Activated CD4-positive, alpha-beta T cell treated with anti-CD3 and anti-CD28 coated beads for 36 hours (primary cell): ENCODE measurements around the gene SVIP. TPM values are rescaled to one million over a fixed set of nuclear protein-coding genes. Genes with fewer than 3 reads are reported as not detected.

Experiments used
- ATAC-seq: fragments of 200-7000 bp; cut with Tn5 transposase; one replicate; pipeline ENCODE4 v1.10.0; 2021; ENCODE audit warnings: mild to moderate bottlenecking, moderate library complexity
- CTCF ChIA-PET: fragments of 350-600 bp; sonication (Branson Sonifier 250); formaldehyde crosslinking; loops from one replicate; lab custom pipeline; 2021; ENCODE audit warnings: antibody characterized with exemption; lab: Charles Lee
- POLR2A ChIA-PET: fragments of 350-600 bp; sonication (Branson Sonifier 250); formaldehyde crosslinking; loops from one replicate; lab custom pipeline; 2021; ENCODE audit warnings: antibody characterized with exemption, inconsistent platforms; lab: Charles Lee
- DNase-seq: peaks from one replicate; pipeline ENCODE4 v3.0.0-alpha.2; 2020
- H3K27ac Mint-ChIP-seq: one replicate; pipeline ENCODE4 v1.8.0; 2021; ENCODE audit warnings: mixed read lengths
- H3K27me3 Mint-ChIP-seq: one replicate; pipeline ENCODE4 v1.8.0; 2021; ENCODE audit warnings: mixed read lengths
- H3K36me3 Mint-ChIP-seq: one replicate; pipeline ENCODE4 v1.8.0; 2021; ENCODE audit warnings: low read depth, mixed read lengths
- H3K4me1 Mint-ChIP-seq: one replicate; pipeline ENCODE4 v1.8.0; 2021; ENCODE audit warnings: mixed read lengths
- H3K4me3 Mint-ChIP-seq: one replicate; pipeline ENCODE4 v1.8.0; 2021; ENCODE audit warnings: mild to moderate bottlenecking, moderate library complexity, mixed read lengths
- H3K9me3 Mint-ChIP-seq: one replicate; pipeline ENCODE4 v1.8.0; 2021; ENCODE audit warnings: low read depth, mixed read lengths
- intact Hi-C, 2 experiments: fragments of 100-400 bp; cut with DNase I in 1 of 2; cut with micrococcal nuclease in 1 of 2; formaldehyde crosslinking; loops; one replicate each; pipeline versions ENCODE4 v1.14.2 to v1.15.1; 2022 to 2024; cut with DNase I, micrococcal nuclease
- total RNA-seq, 2 experiments: library from RNA; stranded (reverse); gene quantifications; one replicate each; pipeline ENCODE4 v1.2.3, GENCODE V29; 2021

SVIP gene
- 10 to 100 TPM; 47.4 to 69.9 TPM for total RNA-seq

DNA sequence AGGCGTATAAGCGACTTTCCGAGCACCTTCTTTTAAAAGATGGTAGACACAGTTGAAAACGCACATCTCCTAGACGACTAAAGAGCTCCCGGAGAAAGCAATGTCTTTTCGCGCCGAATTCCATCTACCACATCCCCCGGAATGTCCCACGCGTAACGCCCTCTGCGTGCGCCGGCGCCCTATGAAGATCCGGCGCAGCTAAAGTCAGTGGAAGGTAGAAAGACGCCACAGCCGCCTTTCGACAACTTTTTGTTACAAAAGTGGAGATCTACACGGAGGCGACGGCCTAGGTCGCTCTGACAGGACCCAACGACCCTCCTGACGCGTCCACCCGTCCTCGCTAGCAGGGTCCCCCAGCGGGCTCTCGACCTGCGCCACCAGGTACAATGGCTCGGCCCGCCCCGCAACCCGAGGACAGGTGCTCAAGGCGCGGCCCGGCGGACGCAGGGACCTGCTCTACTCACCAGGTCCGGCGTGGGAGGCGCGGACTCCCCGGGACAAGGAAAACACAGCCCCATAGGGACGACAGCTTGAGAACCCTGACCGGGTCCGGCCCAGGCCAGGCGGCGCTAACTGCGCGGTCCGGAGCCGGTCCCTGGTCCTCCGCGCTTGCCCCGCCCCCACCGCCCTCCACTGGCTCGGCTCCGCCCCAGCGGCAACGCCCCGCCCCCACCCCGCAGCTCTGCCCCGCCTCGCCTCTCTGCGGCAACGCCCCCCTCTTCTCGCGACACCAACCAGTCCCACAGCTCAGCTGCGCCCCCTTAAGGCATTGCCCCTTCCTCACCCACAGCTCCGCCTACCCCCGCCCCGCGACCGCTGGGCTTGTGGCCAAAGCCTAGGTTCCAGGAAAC lies at the start of gene SVIP:
Gene SVIP, minus strand, starts transcription at position 571 of the 851 bp plus-strand sequence. Its CDS starts 53 bp downstream, at position 518.
- intact Hi-C loops = loop anchor here (1.0 to 2.0 kb wide), 3 partner anchors 127 to 205 kb away; partner anchors contain the start of gene FANCF (in 2 of the 2)
- ATAC-seq (peak; percentile 92), DNase-seq (peak; percentile 97)
- peaks cover 21% of the 10 kb centered on the region for H3K36me3 Mint-ChIP-seq
- H3K27me3 Mint-ChIP-seq = no peaks in the 10 kb centered on the region
- peak within 1 kb of the TSS; percentile 85 for H3K27ac Mint-ChIP-seq
- peaks cover 12% of the 10 kb centered on the region for H3K4me1 Mint-ChIP-seq
- no peaks in the 10 kb centered on the region for H3K9me3 Mint-ChIP-seq
- H3K4me3 Mint-ChIP-seq = peak within 1 kb of the TSS; percentile 89
- ChIA-PET CTCF (interaction anchor here (0.7 to 1.4 kb wide), 10 partner anchors 14 to 206 kb away, joined by 3 to 6 read pairs (median 3); partner anchors contain the start of gene FANCF), POLR2A (interaction anchor here (0.7 to 1.7 kb wide), 3 partner anchors 8 to 32 kb away, joined by 3 to 4 read pairs (median 3); no protein-coding TSS in a partner anchor)

GRCh38 chr11:22878604-22879003 lies 49.0 kb upstream of the SVIP start:
- Mint-ChIP-seq H3K4me3 (no peak overlapping the region), H3K9me3 (no peaks in the 10 kb centered on the region), H3K27me3 (no peaks in the 10 kb centered on the region), H3K27ac (no peak overlapping the region), H3K4me1 (no peaks in the 10 kb centered on the region), H3K36me3 (no peaks in the 10 kb centered on the region)
- no peak for DNase-seq
- CTCF ChIA-PET = no interaction called here
- ATAC-seq = no peak
- POLR2A ChIA-PET = no interaction called here
- intact Hi-C loops = loop anchor here in 1 of 2 experiments (10.0 kb wide), 1 partner anchor 236 kb away; no protein-coding TSS in a partner anchor

DNA sequence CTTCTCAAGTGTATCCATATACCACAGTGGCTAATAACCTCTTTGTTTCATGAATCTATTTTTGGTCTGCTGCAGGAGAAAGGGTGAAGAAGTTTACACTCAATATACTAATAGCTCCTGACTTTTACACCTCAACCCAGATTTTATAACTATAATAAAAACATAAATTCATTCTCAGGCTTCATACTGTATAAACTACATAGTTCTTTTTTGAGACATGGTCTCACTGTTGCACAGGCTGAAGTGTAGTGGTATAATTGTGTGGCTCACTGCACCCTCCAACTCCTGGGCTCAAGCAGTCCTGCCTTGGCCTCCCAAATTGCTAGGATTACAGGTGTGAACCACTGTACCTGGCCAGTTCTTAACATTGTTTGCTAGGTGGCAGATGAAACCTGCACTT lies 48.4 kb upstream of the SVIP start:
- no peak for DNase-seq
- intact Hi-C loops = loop anchor here in 1 of 2 experiments (10.0 kb wide), 1 partner anchor 237 kb away; no protein-coding TSS in a partner anchor
- no peaks in the 10 kb centered on the region for H3K27me3 Mint-ChIP-seq
- no peaks in the 10 kb centered on the region for H3K9me3 Mint-ChIP-seq
- POLR2A ChIA-PET = no interaction called here
- no peak for ATAC-seq
- no peak overlapping the region for H3K27ac Mint-ChIP-seq
- H3K36me3 Mint-ChIP-seq = no peaks in the 10 kb centered on the region
- CTCF ChIA-PET = no interaction called here
- H3K4me1 Mint-ChIP-seq = no peaks in the 10 kb centered on the region
- no peak overlapping the region for H3K4me3 Mint-ChIP-seq

DNA sequence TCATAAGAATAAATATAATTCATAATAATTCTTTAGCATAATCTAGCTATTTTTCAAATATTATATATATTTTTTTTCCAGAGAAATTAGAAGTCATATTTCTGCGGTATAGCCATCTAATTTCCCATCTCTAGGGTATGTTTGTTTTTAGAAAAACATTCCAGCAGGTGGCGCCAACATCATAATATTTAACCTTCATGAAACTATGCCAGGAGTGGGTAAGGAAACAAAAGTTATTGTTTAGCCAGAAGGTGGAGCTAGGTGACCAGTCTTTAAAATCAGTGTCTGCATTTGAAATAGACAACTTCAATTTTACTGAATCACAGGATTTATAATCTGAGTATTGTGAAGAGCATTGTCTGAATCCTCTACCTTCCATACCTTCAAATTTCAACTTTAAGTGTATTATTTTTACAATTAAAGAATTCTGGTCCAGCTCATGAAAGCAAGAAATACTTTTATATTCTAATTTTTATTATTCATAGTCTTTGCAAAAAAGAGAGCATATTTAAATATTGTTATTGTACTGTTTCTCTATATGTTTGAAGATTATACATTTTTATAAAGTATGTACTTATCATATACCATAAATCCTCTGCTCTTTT lies 46.4 kb upstream of the SVIP start:
- intact Hi-C loops = loop anchor here in 1 of 2 experiments (10.0 kb wide), 1 partner anchor 239 kb away; no protein-coding TSS in a partner anchor
- Mint-ChIP-seq H3K27ac (no peak overlapping the region), H3K9me3 (no peaks in the 10 kb centered on the region), H3K4me1 (no peaks in the 10 kb centered on the region), H3K4me3 (no peak overlapping the region), H3K36me3 (no peaks in the 10 kb centered on the region), H3K27me3 (no peaks in the 10 kb centered on the region)
- DNase-seq (peak; percentile 78), ATAC-seq (peak; percentile 81)
- POLR2A ChIA-PET = no interaction called here
- CTCF ChIA-PET = interaction anchor here (0.6 to 1.9 kb wide), 19 partner anchors 8 to 579 kb away, joined by 3 to 5 read pairs (median 3); partner anchors contain the start of genes CCDC179 and SVIP

GRCh38 chr11:22869325-22869724 lies 39.7 kb upstream of the SVIP start:
- no peaks in the 10 kb centered on the region for H3K27me3 Mint-ChIP-seq
- intact Hi-C loops = no loop called here

DNA sequence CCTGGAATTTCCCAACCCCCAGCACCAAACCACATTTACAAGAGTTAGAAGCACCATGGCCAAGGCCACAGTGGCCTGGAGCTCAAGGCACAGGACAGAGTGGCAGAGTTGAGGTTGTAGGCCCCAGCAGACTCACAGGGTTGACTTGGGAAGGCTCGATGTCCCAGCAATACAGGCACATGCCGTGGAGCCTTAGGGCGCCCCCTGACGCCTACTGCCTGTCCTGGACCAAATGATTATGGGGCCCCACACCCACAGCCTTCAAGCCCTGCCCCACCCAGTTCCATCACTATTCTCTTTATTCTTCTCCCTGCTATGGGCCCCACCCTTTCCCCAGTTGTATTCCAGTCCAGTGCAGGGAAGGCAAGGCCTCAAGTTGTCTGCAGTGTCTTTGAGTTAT lies 30.6 kb upstream of the SVIP start, which contains the start of gene CCDC179:
Gene CCDC179, minus strand, starts transcription at position 234 of the 400 bp plus-strand sequence. Its CDS starts 53 bp downstream, at position 181.
- no peaks in the 10 kb centered on the region for H3K9me3 Mint-ChIP-seq

More at GRCh38 chr11:22869325-22869724, 39.7 kb upstream of the SVIP start:
- Mint-ChIP-seq H3K4me1 (no peaks in the 10 kb centered on the region), H3K36me3 (no peaks in the 10 kb centered on the region), H3K4me3 (no peak overlapping the region), H3K9me3 (no peaks in the 10 kb centered on the region), H3K27ac (no peak overlapping the region)
- POLR2A ChIA-PET = no interaction called here
- CTCF ChIA-PET = no interaction called here
- no peak for ATAC-seq
- DNase-seq = no peak

DNA sequence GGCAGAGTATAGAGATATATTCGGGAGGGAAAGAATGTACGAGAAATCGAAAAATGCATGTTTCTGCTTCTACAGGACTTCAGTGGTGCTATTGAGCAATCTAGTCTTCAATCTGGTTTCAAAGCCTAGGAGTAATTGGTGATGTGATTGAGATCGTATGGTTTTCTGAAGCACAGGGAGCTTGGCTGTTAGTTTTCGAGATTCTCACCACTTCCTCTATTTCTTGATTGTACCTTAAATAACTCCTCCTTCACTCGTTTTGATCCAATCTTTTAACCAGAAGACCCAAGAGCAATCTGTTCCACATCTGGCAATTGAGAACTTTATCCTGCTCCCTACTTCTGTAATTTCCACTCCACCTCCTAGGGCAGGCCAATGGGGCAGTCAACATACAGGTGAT lies 30.2 kb upstream of the SVIP start:
- ATAC-seq = no peak
- CTCF ChIA-PET = interaction anchor here (1.1 kb wide), 1 partner anchor 16 kb away, joined by 3 read pairs; no protein-coding TSS in a partner anchor
- POLR2A ChIA-PET = no interaction called here

More for the DNA sequence above, 30.6 kb upstream of the SVIP start, which contains the start of gene CCDC179:
- no peak within 1 kb of the TSS for H3K27ac Mint-ChIP-seq
- no peak within 1 kb of the TSS for H3K4me3 Mint-ChIP-seq
- no peaks in the 10 kb centered on the region for H3K36me3 Mint-ChIP-seq
- CTCF ChIA-PET = interaction anchor here (0.7 to 1.2 kb wide), 2 partner anchors 16 to 825 kb away, joined by 3 to 5 read pairs; no protein-coding TSS in a partner anchor
- intact Hi-C loops = no loop called here
- H3K4me1 Mint-ChIP-seq = no peaks in the 10 kb centered on the region
- H3K27me3 Mint-ChIP-seq = no peaks in the 10 kb centered on the region
- DNase-seq = no peak
- POLR2A ChIA-PET = no interaction called here
- no peak for ATAC-seq

GRCh38 chr11:22851477-22851876 lies 21.9 kb upstream of the SVIP start:
- CTCF ChIA-PET = interaction anchor here (1.0 kb wide), 1 partner anchor 24 kb away, joined by 5 read pairs; no protein-coding TSS in a partner anchor

More for the DNA sequence above, 30.2 kb upstream of the SVIP start:
- no peaks in the 10 kb centered on the region for H3K9me3 Mint-ChIP-seq
- H3K36me3 Mint-ChIP-seq = no peaks in the 10 kb centered on the region
- H3K4me3 Mint-ChIP-seq = no peak overlapping the region
- H3K27ac Mint-ChIP-seq = no peak overlapping the region
- no peaks in the 10 kb centered on the region for H3K4me1 Mint-ChIP-seq
- DNase-seq = no peak
- no peaks in the 10 kb centered on the region for H3K27me3 Mint-ChIP-seq
- intact Hi-C loops = no loop called here

DNA sequence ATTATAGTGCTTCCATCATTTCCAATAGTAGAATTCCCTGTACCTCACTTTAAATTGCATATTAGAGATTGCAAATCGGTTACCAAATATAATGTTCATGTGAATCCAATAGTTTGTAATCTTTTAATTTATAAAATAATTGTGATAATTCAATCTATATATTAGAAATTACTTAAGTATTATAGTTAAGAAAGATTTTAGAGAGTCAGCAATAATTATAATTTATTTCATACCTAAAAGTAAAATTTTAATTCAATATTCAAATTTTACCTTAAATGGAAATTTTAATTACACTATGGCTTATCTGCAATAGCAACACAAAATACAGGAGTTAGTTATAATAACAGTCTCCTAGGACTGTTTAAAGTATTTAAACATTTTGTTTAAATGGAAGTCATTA lies 17.1 kb upstream of the SVIP start:
- ATAC-seq (no peak), DNase-seq (no peak)
- no peak overlapping the region for H3K27ac Mint-ChIP-seq
- peaks cover 5% of the 10 kb centered on the region for H3K36me3 Mint-ChIP-seq
- H3K27me3 Mint-ChIP-seq = no peaks in the 10 kb centered on the region
- H3K4me1 Mint-ChIP-seq = peaks cover 3% of the 10 kb centered on the region
- intact Hi-C loops = no loop called here
- ChIA-PET CTCF (no interaction called here), POLR2A (no interaction called here)
- no peaks in the 10 kb centered on the region for H3K9me3 Mint-ChIP-seq
- no peak overlapping the region for H3K4me3 Mint-ChIP-seq

More at GRCh38 chr11:22851477-22851876, 21.9 kb upstream of the SVIP start:
- POLR2A ChIA-PET = no interaction called here
- ATAC-seq (no peak), DNase-seq (no peak)
- Mint-ChIP-seq H3K27ac (no peak overlapping the region), H3K36me3 (peaks cover 4% of the 10 kb centered on the region), H3K4me3 (no peak overlapping the region), H3K27me3 (no peaks in the 10 kb centered on the region), H3K4me1 (no peaks in the 10 kb centered on the region), H3K9me3 (no peaks in the 10 kb centered on the region)
- intact Hi-C loops = no loop called here

DNA sequence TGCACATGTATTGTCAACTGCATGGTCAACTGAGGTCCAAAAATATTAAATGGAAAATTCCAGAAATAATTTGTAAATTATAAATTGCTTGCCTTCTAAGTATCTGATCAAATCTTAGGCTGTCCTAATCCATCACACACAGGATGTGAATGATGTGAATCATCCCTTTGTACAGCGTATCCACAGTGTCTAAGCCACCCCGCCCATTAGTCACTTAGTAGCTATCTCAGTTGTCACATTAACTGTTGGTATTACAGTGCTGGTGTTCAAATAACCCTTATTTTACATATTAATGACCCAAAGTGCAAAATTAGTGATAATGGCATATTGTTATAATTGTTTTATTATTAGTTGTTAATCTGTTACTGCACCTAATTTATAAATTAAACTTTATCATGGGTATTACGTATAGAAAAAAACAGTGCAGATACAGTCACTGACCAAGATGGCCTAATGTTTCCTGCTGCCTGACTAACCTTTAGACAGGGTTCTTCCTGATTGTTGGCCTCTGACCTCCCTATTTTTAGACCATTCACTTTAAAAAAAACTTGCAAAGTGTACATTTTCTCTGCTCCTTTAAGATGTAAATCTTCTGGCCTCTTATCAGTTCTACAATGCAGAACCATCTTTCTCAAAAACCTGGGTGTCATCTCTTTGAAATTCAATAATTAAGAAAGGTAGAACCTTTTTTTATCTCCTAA lies 2.9 kb upstream of the SVIP start:
- no peak for DNase-seq
- Mint-ChIP-seq H3K36me3 (peaks cover 5% of the 10 kb centered on the region), H3K27me3 (no peaks in the 10 kb centered on the region), H3K4me3 (no peak overlapping the region), H3K27ac (no peak overlapping the region), H3K4me1 (peaks cover 10% of the 10 kb centered on the region), H3K9me3 (no peaks in the 10 kb centered on the region)
- ChIA-PET POLR2A (no interaction called here), CTCF (interaction anchor here (1.3 kb wide), 1 partner anchor 45 kb away, joined by 3 read pairs; no protein-coding TSS in a partner anchor)
- intact Hi-C loops = no loop called here
- ATAC-seq = no peak
